ENCODE data around the gene PRXL2B.
A peak's percentile ranks its signal among the peaks of the same experiment; 100 is the strongest.
"Not testable (repeated sequence)": the region's sequence is repeated elsewhere in the genome, so short reads cannot be mapped to it uniquely, and the experiment has no call there.

The PRXL2B gene

DNA sequence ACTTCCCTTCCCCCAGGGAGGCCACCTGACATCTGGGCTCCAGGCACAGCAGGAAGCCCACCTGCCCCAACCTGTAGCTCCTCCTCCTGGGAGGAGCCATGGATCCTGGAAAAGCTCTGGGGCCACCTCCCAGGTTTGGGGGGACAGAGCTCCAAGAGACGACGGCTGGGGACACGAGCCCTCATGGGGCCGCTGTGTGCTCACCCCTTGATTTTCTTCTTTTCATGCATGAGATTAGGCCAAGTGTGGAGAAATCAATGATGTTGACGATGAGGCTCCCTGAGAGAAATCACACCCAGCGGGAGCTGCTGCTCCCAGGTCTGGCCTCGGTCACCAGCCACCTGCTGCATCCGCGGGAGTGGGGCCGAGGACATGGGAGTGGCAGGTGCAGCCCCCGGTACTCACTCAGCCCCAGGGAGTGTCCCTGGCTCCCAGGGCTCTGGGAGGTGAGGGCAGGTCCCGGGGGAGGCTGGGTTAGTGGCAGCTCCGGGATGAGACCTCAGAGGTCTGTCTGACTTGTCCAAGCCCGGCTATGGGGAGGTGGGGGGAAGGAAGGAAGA is 21.7 kb upstream of the PRXL2B start:
- no peak for DNase-seq

GRCh38 chr1:2566101-2567045 is 20.2 kb upstream of the PRXL2B start:
- no peak for DNase-seq

GRCh38 chr1:2567083-2567679 is 19.4 kb upstream of the PRXL2B start:
- DNase-seq = no peak

DNA sequence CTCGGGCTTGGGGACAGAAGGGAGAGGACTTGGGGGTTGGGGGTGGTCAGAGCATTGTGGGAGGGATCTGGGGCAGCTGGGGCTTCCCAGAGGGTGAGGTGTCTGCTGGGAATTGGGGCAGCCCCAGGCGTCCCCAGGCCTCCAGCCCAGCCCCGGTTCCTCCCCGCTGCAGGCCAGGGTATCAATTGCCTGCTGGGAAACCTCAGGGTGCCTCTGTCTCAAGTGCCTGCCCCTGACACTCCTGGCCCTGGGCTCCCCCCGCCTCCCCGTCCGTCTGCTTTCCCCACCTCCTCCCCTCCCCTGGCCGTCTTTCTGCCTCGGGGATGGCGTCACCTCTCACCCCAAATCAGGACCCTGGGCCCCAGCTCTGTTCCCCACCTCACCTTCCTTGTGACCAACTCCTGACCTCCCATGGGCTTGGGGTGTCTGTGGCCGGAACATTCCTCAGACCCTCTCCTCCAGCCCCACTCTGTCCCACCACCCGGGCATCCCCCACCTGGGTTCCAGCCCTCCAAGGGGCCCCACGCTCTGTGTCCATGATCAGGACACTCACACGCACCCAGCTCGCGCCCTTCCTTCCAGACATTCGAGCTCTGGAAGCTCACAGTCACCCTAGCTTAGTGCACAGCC is 18.3 kb upstream of the PRXL2B start:
- not testable (repeated sequence) for DNase-seq

- DNase-seq = no peak
Observed at GRCh38 chr1:2569060-2569459, 17.5 kb upstream of the PRXL2B start.

GRCh38 chr1:2569703-2570102 is 16.9 kb upstream of the PRXL2B start:
- not testable (repeated sequence) for DNase-seq

DNA sequence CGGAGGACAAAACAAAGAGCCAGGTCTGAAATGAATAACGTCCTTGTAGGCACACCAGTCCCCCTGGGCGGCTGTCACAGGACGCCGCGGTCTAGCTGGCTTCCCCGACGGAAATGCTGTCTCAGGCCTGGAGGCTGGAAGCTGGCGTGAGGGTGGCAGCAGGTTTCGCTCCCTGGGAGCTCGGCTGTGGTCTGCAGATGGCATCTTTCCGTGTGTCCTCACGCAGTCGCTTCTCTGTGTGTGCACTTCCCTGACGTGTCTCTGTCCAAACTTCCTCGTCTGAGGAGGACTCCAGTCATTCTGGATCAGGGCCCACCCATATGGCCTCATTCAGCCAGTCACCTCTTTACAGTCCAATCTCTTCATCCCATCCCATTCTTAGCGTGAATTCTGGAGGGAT is 16.2 kb upstream of the PRXL2B start:
- DNase-seq = no peak

- DNase-seq = no peak
Observed at GRCh38 chr1:2571348-2571747, 15.2 kb upstream of the PRXL2B start.

DNA sequence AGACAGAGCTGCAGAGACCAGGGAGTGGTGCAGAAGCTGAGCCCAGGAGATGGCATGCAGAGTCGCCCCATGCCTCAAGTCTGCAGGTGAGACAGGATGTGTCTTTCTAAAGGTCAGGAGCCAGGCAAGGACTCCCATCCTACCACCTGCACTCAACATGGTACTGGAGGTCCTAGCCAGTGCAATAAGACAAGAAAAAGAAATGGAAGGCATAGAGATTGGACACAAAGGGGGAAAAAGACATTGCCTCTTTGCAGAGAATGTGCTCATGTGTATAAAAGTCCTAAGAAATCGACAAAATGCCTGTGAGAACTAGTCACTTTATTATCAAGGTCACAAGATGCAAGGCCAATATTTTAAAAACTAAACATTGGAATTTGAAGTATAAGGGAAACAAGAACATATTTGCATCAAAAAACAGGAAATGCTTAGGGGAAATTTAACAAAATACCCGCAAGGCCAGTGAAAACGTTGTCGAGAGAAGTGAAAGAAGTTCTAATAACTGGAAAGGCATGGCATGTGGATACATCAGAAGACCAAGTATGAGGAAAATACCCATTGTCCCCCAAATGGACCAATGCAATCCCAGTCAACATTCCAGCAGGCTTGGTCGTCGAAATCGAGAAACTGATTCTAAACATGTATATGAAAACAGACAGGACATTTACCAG is 13.2 kb upstream of the PRXL2B start:
- no peak for DNase-seq

DNA sequence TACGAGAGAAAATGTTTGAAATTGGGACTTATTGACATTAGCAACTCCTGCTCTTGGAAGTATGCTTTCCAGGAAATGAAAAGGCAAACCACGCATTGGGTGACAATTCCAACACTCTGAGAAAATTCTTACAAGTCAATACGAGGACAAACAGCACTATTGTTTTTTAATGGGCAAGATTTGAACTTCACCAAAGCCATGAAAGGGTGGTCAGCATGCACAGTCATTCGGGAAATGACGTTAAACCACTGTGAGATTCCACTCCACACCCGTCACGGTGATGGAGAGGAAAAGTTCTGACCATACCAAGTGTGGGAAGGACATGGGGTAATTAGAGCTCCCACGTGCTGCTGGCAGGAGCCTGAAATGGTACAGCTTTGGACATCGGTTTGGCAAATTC is 12.2 kb upstream of the PRXL2B start:
- no peak for DNase-seq

DNA sequence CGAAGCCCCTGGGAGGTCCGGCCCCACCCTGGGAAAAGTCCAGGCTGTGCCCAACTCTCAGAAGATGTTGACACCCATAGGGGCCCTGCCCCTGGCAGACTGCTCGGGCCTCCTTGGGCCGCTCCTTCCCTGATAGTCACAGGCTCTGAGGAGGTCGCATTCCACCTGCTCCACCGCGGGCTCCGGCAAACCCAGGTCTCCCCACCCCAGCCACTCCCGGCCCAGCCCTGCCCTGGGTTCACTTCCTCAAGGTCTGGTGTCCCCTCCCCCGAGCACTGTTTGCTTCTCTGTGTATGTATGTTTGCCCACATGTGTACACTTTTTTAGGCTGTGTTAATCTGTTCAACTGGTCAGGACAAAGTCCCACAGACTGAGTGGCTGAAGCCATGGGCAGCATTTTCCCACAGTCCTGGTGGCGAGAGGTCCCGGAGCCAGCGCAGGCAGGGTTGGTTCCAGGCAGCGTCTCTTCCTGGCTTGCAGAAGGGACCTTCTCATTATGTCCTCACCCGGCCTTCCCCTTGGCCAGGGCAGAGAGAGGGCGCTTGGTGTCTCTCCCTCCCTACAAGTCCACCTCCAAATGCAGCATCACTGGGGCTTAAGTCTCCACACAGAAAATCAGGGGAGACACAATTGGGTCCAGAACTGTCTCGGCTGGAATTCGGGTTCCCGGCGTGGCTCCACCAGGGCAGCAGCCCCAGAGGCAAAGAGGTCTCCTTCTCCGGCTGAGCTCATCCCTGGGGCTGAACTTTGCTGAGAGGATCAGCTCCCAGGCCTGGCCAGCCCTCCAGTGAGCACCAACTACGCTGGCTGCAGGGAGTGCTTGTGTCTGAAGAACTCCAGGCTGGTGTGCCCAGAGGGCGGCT is 10.5 kb upstream of the PRXL2B start:
- no peak for DNase-seq

GRCh38 chr1:2577565-2578075 is 9.0 kb upstream of the PRXL2B start:
- DNase-seq = peak; percentile 49 to 52

DNA sequence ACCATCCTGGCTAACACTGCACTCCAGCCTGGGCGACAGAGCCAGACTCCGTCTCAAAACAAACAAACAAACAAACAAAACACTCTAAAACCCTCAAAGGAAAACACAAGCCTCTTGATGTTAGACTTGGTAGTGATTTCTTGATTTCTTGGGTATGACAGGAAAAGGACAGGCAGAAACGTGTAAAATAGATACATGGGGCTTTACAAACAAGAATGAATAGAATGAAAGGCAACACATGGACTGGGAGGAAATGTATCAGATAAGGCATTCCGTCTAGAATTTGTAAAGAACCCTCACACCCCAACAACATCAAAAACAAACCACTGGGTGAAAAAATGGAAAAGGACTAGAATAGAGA is 7.8 kb upstream of the PRXL2B start:
- DNase-seq = no peak

DNA sequence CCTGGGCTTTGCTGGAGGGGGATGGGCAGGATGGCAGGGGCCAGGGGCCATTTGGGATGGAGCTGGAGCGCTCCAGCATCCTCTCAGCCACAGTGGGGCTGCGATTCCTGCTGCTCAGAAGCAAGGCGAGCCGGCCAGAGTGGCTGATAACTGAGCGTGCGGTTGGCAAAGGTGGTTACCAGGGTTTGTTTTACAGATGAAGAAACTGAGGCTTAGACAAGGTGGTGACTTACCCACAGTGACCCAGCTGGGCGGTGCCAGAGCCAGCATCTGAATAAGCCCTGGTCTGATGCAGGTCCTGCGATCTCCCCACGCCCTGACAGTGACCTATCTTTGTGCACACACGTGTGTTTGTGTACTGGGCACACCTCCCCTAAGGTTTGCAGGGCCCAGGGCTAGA is 5.9 kb upstream of the PRXL2B start:
- no peak for DNase-seq

DNA sequence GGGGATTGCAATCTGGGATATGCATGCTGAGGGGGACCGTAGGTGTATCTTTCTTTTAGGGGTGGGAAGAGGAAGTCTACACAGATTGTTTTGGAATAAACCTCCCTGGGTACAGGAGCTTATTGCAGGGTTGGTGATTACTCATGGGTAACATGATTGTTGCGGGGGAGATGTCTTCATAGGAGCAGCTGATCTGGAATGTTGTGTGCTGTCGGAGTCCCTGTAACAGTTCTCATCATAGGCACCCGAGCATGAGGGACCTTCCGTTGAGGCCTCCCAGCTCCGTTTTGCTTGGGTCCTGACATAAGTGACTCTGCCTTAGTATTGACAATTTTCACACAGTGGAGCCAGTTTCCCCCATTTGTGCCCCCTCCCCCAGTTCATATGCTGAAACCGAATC is 4.2 kb upstream of the PRXL2B start:
- DNase-seq = no peak

DNA sequence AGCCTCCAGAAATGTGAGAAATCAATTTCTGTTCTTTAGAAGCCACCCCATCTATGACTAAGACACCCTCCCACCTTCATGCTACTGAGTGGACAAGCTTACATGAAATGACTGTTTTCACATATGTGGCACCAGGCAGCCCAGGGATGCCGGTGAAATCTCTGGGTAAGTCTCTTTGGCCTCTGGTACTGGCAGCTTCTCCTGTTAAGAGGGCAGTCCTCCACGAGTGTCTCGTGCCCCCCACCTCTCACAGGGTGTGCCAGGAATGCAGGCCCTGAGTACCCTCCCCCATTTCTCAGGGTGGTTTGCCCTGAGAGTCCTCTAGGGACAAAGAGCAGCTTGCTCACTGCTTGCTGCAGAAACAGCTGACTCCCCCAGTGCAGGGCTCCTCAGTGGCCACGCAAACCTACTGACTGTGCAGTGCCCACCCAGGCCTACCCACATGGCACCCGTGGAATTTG is 3.2 kb upstream of the PRXL2B start:
- DNase-seq = peak in 1 of 2 donors; percentile 30

DNA sequence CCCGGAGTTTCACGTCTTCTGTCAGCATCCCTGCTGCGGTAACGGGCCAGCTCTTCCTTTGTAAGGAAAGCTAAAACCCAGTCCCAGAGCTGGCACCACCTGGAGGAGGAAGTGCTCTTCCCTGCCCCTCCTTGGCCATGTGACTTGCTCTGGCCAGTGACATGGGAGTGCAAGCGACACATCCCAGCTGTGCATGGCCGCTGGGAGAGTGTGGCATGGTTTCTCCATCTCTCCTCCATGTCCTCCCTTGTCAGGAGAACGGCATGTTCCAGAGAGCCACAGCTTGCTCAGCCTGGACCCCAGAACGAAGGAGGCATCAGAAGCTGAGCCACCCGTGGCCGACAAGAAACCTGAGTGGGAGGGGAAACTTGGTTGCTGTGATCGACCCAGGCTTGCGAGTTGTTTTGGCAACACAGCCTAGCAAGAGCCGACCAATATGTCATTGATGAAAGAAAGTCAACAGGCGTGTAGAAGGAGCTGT is 2.7 kb upstream of the PRXL2B start:
- peak in 1 of 2 donors; percentile 48 for DNase-seq

DNA sequence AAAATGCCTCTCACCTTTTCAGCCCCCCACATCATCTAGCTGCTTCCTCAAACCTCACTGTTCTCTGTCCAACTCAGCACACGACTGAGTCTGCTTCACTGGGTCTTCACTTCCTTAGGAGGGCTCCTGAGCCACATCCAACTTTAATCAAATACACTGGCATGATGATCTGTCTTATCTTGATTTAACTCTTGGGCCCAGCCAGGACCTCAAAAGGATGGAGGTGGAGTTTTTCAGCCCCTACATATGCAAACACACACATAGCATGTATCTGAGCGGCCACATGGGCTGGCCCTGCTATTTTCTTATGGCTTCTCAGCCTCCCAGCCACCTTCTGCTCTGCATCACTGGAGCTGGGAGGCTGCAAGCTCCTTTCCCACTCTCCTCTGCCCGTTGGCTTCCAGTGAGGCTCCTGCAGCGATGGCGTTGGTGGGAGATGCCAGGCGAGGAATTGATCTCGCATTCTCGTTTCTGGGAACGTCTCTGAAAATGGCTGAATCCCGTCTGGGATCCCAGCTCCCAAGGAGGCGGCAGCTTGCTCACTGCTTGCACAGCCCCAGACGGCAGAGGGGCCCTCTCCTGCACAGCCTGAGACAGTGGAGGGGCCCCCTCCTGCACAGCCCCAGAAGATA is 1.8 kb upstream of the PRXL2B start:
- DNase-seq = no peak

DNA sequence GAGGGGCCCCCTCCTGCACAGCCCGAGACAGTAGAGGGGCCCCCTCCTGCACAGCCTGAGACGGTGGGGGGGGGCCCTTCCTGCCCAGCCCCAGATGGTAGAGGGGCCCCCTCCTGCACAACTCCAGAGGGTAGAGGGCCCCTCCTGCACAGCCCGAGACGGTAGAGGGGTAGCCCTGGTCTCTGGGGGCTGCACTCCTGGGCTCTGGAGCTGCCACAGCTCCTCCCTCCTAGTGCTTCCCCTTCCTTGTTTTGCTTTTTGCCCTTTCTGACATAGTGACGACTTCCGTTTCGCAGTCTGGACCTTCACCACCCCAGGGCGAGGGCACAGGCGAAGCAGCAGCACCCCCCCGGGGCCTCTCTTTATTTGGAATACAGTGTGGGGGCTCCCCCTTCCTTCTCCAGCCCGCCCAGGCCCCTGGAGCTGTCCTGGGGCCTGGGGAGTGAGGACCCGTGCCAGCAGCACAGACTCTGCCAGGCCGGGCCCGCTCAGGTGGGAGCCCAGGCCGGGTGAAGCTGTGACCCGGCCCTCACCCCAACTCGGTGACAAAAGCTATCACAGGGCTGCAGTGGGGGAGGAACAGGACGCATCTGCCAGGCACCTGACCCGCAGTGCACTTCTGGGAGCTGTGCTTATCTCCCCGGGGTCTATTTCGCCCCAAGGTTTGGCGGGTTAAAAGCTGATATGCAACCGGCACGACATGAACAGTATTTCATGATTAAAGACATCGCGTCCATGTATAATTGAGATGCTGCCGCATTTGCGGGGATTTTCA is 1.1 kb upstream of the PRXL2B start:
- DNase-seq = peak; percentile 70
